ENCODE measurements around the gene PAPPA.

The PAPPA gene

GRCh38 chr9:116360016-116360415 is 206.4 kb downstream of the PAPPA start:
- DNase-seq, result no peak

GRCh38 chr9:116360989-116361388 is 207.4 kb downstream of the PAPPA start:
- no peak for DNase-seq

- no peak for DNase-seq
These were observed 208.0 kb downstream of the PAPPA start for GRCh38 chr9:116361547-116361946.

- DNase-seq, result no peak
These were observed 208.9 kb downstream of the PAPPA start for GRCh38 chr9:116362493-116362892.

- DNase-seq, result no peak
These were observed 211.5 kb downstream of the PAPPA start for GRCh38 chr9:116365056-116365471.

- DNase-seq, result no peak
These were observed 212.7 kb downstream of the PAPPA start for GRCh38 chr9:116366241-116366640.

- no peak for DNase-seq
These were observed 215.1 kb downstream of the PAPPA start for GRCh38 chr9:116368680-116369079.

GRCh38 chr9:116369706-116370105 is 216.1 kb downstream of the PAPPA start:
- no peak for DNase-seq

- no peak for DNase-seq
These were observed 217.0 kb downstream of the PAPPA start for GRCh38 chr9:116370556-116370955.

GRCh38 chr9:116372081-116372673 is 218.6 kb downstream of the PAPPA start:
- no peak for DNase-seq

GRCh38 chr9:116372786-116373185 is 219.2 kb downstream of the PAPPA start:
- no peak for DNase-seq

- DNase-seq, result no peak
These were observed 223.7 kb downstream of the PAPPA start for GRCh38 chr9:116377179-116377798.

- no peak for DNase-seq
These were observed 225.3 kb downstream of the PAPPA start for GRCh38 chr9:116378873-116379272.

- no peak for DNase-seq
These were observed 226.2 kb downstream of the PAPPA start for GRCh38 chr9:116379821-116380220.

GRCh38 chr9:116380496-116380995 is 227.0 kb downstream of the PAPPA start:
- DNase-seq, result no peak

GRCh38 chr9:116381350-116381749 is 227.8 kb downstream of the PAPPA start:
- DNase-seq, result no peak

- DNase-seq, result no peak
These were observed 228.5 kb downstream of the PAPPA start for GRCh38 chr9:116382053-116382452.

GRCh38 chr9:116383133-116383532 is 229.5 kb downstream of the PAPPA start:
- no peak for DNase-seq

GRCh38 chr9:116383936-116384335 is 230.3 kb downstream of the PAPPA start:
- no peak for DNase-seq

- no peak for DNase-seq
These were observed 234.5 kb downstream of the PAPPA start for GRCh38 chr9:116387934-116388698.

- DNase-seq, result no peak
These were observed 236.1 kb downstream of the PAPPA start for GRCh38 chr9:116389541-116390302.

GRCh38 chr9:116390303-116391228 is 237.0 kb downstream of the PAPPA start:
- DNase-seq, result no peak

Measured in stimulated activated CD8-positive, alpha-beta memory T cell treated with anti-CD3 and anti-CD28 coated beads, Interleukin-4, amount 100 ng/mL, for 48 hours (primary cell).